WTC11 (cell line): ENCODE data around the gene PROCA1. TPM values are rescaled to one million over a fixed set of nuclear protein-coding genes. Genes with fewer than 3 reads are reported as not detected.

Source experiments
- ATAC-seq: fragments of 200-7000 bp; cut with Tn5 transposase; 2 replicates; pipeline ENCODE4 v1.10.0; 2021; ENCODE audit warnings: mild to moderate bottlenecking, moderate library complexity
- CTCF ChIA-PET: fragments of 300-600 bp; sonication (Branson Sonifier 250); formaldehyde crosslinking; loops from one replicate; lab custom pipeline; 2021; ENCODE audit warnings: antibody characterized with exemption; lab: Charles Lee
- POLR2A ChIA-PET: fragments of 350-600 bp; sonication (Branson Sonifier 250); formaldehyde crosslinking; loops from one replicate; lab custom pipeline; 2021; ENCODE audit warnings: antibody characterized with exemption; lab: Charles Lee
- DNase-seq: peaks from one replicate; pipeline ENCODE4 v3.0.0; 2021; ENCODE audit warnings: low spot score
- H3K27ac Mint-ChIP-seq: 2 replicates; pipeline ENCODE4 v1.8.0; 2021; ENCODE audit warnings: mixed read lengths
- H3K27me3 Mint-ChIP-seq: 2 replicates; pipeline ENCODE4 v1.8.0; 2021; ENCODE audit warnings: low read depth, mild to moderate bottlenecking, moderate library complexity, mixed read lengths
- H3K36me3 Mint-ChIP-seq: 2 replicates; pipeline ENCODE4 v1.8.0; 2021; ENCODE audit warnings: mixed read lengths
- H3K4me1 Mint-ChIP-seq: 2 replicates; pipeline ENCODE4 v1.8.0; 2022; ENCODE audit warnings: mixed read lengths
- H3K4me3 Mint-ChIP-seq: 2 replicates; pipeline ENCODE4 v1.8.0; 2021; ENCODE audit warnings: mild to moderate bottlenecking, moderate library complexity, mixed read lengths
- H3K9me3 Mint-ChIP-seq: 2 replicates; pipeline ENCODE4 v1.8.0; 2021; ENCODE audit warnings: mixed read lengths
- ATF1 ChIP-seq: sonication (generic); formaldehyde crosslinking; IDR thresholded peaks from 2 replicates; pipeline ENCODE4 v1.8.1; 2023; ENCODE audit warnings: mild to moderate bottlenecking, moderate library complexity, missing genetic modification reagents
- EMX1 ChIP-seq: fragments of 250-450 bp; sonication (Bioruptor Pico); IDR thresholded peaks from 2 replicates; pipeline ENCODE4 v1.8.0; 2021; ENCODE audit warnings: mild to moderate bottlenecking
- ETV6 ChIP-seq: sonication (generic); formaldehyde crosslinking; IDR thresholded peaks from 2 replicates; pipeline ENCODE4 v1.8.1; 2022; ENCODE audit warnings: mild to moderate bottlenecking, missing genetic modification reagents
- FOXJ3 ChIP-seq: sonication (generic); formaldehyde crosslinking; IDR thresholded peaks from 2 replicates; pipeline ENCODE4 v1.9.0; 2021; ENCODE audit warnings: missing genetic modification reagents, mild to moderate bottlenecking, borderline replicate concordance
- HMGA2 ChIP-seq: fragments of 250-450 bp; sonication (Bioruptor Pico); IDR thresholded peaks from 2 replicates; pipeline ENCODE4 v1.4.0; 2021; ENCODE audit warnings: mild to moderate bottlenecking, moderate library complexity
- JAZF1 ChIP-seq: fragments of 250-450 bp; sonication (Bioruptor Pico); IDR thresholded peaks from 2 replicates; pipeline ENCODE4 v1.9.0; 2021; ENCODE audit warnings: moderate library complexity, mild to moderate bottlenecking, inconsistent platforms
- KAT7 ChIP-seq: sonication (generic); formaldehyde crosslinking; IDR thresholded peaks from 2 replicates; pipeline ENCODE4 v1.8.1; 2023; ENCODE audit warnings: missing genetic modification reagents, mild to moderate bottlenecking, borderline replicate concordance
- MXD4 ChIP-seq: fragments of 250-450 bp; sonication (Bioruptor Pico); IDR thresholded peaks from 2 replicates; pipeline ENCODE4 v1.8.0; 2021; ENCODE audit warnings: mild to moderate bottlenecking, moderate library complexity, borderline replicate concordance
- NFYB ChIP-seq: sonication (generic); formaldehyde crosslinking; conservative IDR thresholded peaks from 2 replicates; pipeline ENCODE4 v1.8.0; 2022; ENCODE audit warnings: low read depth, missing genetic modification reagents
- NR3C1 ChIP-seq: sonication (generic); formaldehyde crosslinking; conservative IDR thresholded peaks from 2 replicates; pipeline ENCODE4 v1.8.1; 2023; ENCODE audit warnings: low read depth, mild to moderate bottlenecking, missing genetic modification reagents
- SMAD3 ChIP-seq: sonication (generic); formaldehyde crosslinking; IDR thresholded peaks from 2 replicates; pipeline ENCODE4 v1.8.0; 2022; ENCODE audit warnings: missing genetic modification reagents, mild to moderate bottlenecking, borderline replicate concordance
- SMAD4 ChIP-seq: sonication (generic); formaldehyde crosslinking; IDR thresholded peaks from 2 replicates; pipeline ENCODE4 v1.8.0; 2022; ENCODE audit warnings: mild to moderate bottlenecking, missing genetic modification reagents
- ZNF219 ChIP-seq: sonication (generic); formaldehyde crosslinking; IDR thresholded peaks from 2 replicates; pipeline ENCODE4 v1.8.0; 2023; ENCODE audit warnings: missing genetic modification reagents, mild to moderate bottlenecking, borderline replicate concordance
- ZNF232 ChIP-seq: sonication (generic); formaldehyde crosslinking; IDR thresholded peaks from 2 replicates; pipeline ENCODE4 v1.8.0; 2022; ENCODE audit warnings: mild to moderate bottlenecking, missing genetic modification reagents
- ZNF423 ChIP-seq: fragments of 250-450 bp; sonication (Bioruptor Pico); IDR thresholded peaks from 2 replicates; pipeline ENCODE4 v2.1.2; 2022; ENCODE audit warnings: mild to moderate bottlenecking, moderate library complexity
- total RNA-seq: library from RNA; stranded (reverse); gene quantifications from 3 replicates; pipeline ENCODE4 v1.2.3, GENCODE V29; 2021
- TF ChIP-seq, protein P1 (sequence below): sonication (generic); formaldehyde crosslinking; IDR thresholded peaks from 2 replicates; pipeline ENCODE4 v1.8.0; 2023; ENCODE audit warnings: missing genetic modification reagents, mild to moderate bottlenecking, borderline replicate concordance
- TF ChIP-seq, protein P2 (sequence below): sonication (generic); formaldehyde crosslinking; IDR thresholded peaks from 2 replicates; pipeline ENCODE4 v1.8.0; 2022; ENCODE audit warnings: mild to moderate bottlenecking, missing genetic modification reagents
- TF ChIP-seq, protein P3 (sequence below): sonication (generic); formaldehyde crosslinking; IDR thresholded peaks from 2 replicates; pipeline ENCODE4 v1.8.0; 2022; ENCODE audit warnings: mild to moderate bottlenecking, missing genetic modification reagents
- TF ChIP-seq, protein P4 (sequence below): fragments of 200-600 bp; IDR thresholded peaks from 2 replicates; pipeline ENCODE4 v1.8.0; 2022; ENCODE audit warnings: antibody characterized with exemption
- TF ChIP-seq, protein P5 (sequence below): sonication (generic); formaldehyde crosslinking; IDR thresholded peaks from 2 replicates; pipeline ENCODE4 v1.8.1; 2023; ENCODE audit warnings: mild to moderate bottlenecking, missing genetic modification reagents, moderate library complexity
- TF ChIP-seq, protein P6 (sequence below): sonication (generic); formaldehyde crosslinking; IDR thresholded peaks from 2 replicates; pipeline ENCODE4 v1.8.1; 2023; ENCODE audit warnings: mild to moderate bottlenecking, missing genetic modification reagents
- TF ChIP-seq, protein P7 (sequence below): sonication (generic); formaldehyde crosslinking; IDR thresholded peaks from 2 replicates; pipeline ENCODE4 v1.8.1; 2023; ENCODE audit warnings: mild to moderate bottlenecking, missing genetic modification reagents, moderate library complexity

PROCA1 gene
- total RNA-seq, 1 experiment from 2014 or later = 28.4 TPM

DNA sequence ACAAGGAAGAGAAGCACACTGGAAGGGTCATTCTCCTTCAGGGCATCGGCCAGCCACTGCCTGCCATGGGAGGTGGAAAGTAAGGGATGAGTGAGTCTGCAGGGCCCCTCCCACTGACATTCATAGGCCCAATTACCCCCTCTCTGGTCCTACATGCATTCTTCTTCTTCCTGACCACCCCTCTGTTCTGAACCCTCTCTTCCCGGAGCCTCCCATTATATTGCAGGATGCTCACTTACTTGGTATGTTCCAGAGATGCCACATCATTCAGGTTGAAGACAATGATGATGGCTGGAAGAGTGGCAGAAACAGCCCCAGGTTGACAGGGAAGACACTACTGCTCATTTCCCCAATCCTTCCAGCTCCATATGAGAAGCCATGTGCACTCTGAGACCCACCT lies 3.5 kb upstream of the PROCA1 start (continued):
- no peak for TF ChIP-seq ETV6 (CRISPR knock-in tag)
- no peak for TF ChIP-seq ZNF219 (CRISPR knock-in tag)
- TF ChIP-seq ZNF423 = no peak
- TF ChIP-seq KAT7 (CRISPR knock-in tag) = no peak

DNA sequence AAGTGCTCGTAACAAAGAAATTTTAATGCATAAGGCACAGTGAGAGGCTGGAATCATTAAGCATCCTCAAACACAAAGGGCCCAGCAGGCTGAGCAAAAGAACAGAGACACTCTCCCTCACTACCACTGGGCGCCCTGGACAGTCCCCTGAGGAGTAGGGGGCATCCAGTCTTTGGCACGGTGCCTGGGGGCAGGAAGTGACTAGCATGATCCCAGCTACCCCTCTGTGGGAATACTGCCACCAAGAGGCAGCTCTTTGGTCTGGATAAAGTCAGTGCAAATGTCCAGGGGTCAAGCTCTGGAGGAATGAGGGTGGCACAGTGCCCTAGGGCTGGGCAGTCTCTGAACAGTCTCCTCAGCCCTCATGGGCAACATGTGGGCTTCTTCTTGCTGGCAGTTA lies 2.6 kb upstream of the PROCA1 start:
- CTCF ChIA-PET = no interaction called here

More for the DNA sequence above, 2.6 kb upstream of the PROCA1 start:
- DNase-seq (no peak), ATAC-seq (no peak)
- POLR2A ChIA-PET = no interaction called here
- peaks cover 28% of the 10 kb centered on the region for H3K4me1 Mint-ChIP-seq
- no peaks in the 10 kb centered on the region for H3K27me3 Mint-ChIP-seq
- no peak overlapping the region for H3K27ac Mint-ChIP-seq
- H3K9me3 Mint-ChIP-seq = no peaks in the 10 kb centered on the region
- TF ChIP-seq, protein P1, sequence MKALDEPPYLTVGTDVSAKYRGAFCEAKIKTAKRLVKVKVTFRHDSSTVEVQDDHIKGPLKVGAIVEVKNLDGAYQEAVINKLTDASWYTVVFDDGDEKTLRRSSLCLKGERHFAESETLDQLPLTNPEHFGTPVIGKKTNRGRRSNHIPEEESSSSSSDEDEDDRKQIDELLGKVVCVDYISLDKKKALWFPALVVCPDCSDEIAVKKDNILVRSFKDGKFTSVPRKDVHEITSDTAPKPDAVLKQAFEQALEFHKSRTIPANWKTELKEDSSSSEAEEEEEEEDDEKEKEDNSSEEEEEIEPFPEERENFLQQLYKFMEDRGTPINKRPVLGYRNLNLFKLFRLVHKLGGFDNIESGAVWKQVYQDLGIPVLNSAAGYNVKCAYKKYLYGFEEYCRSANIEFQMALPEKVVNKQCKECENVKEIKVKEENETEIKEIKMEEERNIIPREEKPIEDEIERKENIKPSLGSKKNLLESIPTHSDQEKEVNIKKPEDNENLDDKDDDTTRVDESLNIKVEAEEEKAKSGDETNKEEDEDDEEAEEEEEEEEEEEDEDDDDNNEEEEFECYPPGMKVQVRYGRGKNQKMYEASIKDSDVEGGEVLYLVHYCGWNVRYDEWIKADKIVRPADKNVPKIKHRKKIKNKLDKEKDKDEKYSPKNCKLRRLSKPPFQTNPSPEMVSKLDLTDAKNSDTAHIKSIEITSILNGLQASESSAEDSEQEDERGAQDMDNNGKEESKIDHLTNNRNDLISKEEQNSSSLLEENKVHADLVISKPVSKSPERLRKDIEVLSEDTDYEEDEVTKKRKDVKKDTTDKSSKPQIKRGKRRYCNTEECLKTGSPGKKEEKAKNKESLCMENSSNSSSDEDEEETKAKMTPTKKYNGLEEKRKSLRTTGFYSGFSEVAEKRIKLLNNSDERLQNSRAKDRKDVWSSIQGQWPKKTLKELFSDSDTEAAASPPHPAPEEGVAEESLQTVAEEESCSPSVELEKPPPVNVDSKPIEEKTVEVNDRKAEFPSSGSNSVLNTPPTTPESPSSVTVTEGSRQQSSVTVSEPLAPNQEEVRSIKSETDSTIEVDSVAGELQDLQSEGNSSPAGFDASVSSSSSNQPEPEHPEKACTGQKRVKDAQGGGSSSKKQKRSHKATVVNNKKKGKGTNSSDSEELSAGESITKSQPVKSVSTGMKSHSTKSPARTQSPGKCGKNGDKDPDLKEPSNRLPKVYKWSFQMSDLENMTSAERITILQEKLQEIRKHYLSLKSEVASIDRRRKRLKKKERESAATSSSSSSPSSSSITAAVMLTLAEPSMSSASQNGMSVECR = no peak
- TF ChIP-seq JAZF1 (CRISPR knock-in tag) (no peak), MXD4 (no peak), ZNF232 (CRISPR knock-in tag) (no peak), HMGA2 (no peak), NFYB (CRISPR knock-in tag) (no peak), EMX1 (no peak), NR3C1 (CRISPR knock-in tag) (no peak), SMAD3 (CRISPR knock-in tag) (no peak), SMAD4 (no peak), FOXJ3 (CRISPR knock-in tag) (no peak), ATF1 (CRISPR knock-in tag) (no peak)
- TF ChIP-seq, protein P2, sequence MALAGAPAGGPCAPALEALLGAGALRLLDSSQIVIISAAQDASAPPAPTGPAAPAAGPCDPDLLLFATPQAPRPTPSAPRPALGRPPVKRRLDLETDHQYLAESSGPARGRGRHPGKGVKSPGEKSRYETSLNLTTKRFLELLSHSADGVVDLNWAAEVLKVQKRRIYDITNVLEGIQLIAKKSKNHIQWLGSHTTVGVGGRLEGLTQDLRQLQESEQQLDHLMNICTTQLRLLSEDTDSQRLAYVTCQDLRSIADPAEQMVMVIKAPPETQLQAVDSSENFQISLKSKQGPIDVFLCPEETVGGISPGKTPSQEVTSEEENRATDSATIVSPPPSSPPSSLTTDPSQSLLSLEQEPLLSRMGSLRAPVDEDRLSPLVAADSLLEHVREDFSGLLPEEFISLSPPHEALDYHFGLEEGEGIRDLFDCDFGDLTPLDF = no peak
- TF ChIP-seq, protein P3, sequence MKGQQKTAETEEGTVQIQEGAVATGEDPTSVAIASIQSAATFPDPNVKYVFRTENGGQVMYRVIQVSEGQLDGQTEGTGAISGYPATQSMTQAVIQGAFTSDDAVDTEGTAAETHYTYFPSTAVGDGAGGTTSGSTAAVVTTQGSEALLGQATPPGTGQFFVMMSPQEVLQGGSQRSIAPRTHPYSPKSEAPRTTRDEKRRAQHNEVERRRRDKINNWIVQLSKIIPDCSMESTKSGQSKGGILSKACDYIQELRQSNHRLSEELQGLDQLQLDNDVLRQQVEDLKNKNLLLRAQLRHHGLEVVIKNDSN (CRISPR knock-in tag) = no peak
- TF ChIP-seq, protein P4, sequence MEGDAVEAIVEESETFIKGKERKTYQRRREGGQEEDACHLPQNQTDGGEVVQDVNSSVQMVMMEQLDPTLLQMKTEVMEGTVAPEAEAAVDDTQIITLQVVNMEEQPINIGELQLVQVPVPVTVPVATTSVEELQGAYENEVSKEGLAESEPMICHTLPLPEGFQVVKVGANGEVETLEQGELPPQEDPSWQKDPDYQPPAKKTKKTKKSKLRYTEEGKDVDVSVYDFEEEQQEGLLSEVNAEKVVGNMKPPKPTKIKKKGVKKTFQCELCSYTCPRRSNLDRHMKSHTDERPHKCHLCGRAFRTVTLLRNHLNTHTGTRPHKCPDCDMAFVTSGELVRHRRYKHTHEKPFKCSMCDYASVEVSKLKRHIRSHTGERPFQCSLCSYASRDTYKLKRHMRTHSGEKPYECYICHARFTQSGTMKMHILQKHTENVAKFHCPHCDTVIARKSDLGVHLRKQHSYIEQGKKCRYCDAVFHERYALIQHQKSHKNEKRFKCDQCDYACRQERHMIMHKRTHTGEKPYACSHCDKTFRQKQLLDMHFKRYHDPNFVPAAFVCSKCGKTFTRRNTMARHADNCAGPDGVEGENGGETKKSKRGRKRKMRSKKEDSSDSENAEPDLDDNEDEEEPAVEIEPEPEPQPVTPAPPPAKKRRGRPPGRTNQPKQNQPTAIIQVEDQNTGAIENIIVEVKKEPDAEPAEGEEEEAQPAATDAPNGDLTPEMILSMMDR = no peak
- TF ChIP-seq, protein P5, sequence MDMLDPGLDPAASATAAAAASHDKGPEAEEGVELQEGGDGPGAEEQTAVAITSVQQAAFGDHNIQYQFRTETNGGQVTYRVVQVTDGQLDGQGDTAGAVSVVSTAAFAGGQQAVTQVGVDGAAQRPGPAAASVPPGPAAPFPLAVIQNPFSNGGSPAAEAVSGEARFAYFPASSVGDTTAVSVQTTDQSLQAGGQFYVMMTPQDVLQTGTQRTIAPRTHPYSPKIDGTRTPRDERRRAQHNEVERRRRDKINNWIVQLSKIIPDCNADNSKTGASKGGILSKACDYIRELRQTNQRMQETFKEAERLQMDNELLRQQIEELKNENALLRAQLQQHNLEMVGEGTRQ (CRISPR knock-in tag) = no peak
- TF ChIP-seq, protein P6, sequence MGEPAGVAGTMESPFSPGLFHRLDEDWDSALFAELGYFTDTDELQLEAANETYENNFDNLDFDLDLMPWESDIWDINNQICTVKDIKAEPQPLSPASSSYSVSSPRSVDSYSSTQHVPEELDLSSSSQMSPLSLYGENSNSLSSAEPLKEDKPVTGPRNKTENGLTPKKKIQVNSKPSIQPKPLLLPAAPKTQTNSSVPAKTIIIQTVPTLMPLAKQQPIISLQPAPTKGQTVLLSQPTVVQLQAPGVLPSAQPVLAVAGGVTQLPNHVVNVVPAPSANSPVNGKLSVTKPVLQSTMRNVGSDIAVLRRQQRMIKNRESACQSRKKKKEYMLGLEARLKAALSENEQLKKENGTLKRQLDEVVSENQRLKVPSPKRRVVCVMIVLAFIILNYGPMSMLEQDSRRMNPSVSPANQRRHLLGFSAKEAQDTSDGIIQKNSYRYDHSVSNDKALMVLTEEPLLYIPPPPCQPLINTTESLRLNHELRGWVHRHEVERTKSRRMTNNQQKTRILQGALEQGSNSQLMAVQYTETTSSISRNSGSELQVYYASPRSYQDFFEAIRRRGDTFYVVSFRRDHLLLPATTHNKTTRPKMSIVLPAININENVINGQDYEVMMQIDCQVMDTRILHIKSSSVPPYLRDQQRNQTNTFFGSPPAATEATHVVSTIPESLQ (CRISPR knock-in tag) = no peak
- TF ChIP-seq, protein P7, sequence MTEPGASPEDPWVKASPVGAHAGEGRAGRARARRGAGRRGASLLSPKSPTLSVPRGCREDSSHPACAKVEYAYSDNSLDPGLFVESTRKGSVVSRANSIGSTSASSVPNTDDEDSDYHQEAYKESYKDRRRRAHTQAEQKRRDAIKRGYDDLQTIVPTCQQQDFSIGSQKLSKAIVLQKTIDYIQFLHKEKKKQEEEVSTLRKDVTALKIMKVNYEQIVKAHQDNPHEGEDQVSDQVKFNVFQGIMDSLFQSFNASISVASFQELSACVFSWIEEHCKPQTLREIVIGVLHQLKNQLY (CRISPR knock-in tag) = no peak
- TF ChIP-seq, all 79 proteins: peak for 0
- Mint-ChIP-seq H3K36me3 (peaks cover 23% of the 10 kb centered on the region), H3K4me3 (no peak overlapping the region; the same call in 1 of the 2 replicates)
